H9 (cell line): ENCODE data around the gene DGKB. TPM values are rescaled to one million over a fixed set of nuclear protein-coding genes. Genes with fewer than 3 reads are reported as not detected.

ENCODE experiments used
- DNase-seq: peaks from one replicate; pipeline ENCODE4 v3.0.0-alpha.2; 2017
- H2AFZ ChIP-seq: one replicate; pipeline ENCODE4 v1.6.1; 2013; ENCODE audit warnings: mild to moderate bottlenecking, low read length, control low read depth, moderate library complexity
- H2AK5ac ChIP-seq: 2 replicates; pipeline ENCODE4 v1.6.1; 2013; ENCODE audit warnings: low read length, control low read depth, mixed read lengths; ENCODE audit not compliant: insufficient read length
- H2BK120ac ChIP-seq: one replicate; pipeline ENCODE4 v1.6.1; 2013; ENCODE audit warnings: low read depth, mild to moderate bottlenecking, low read length, control low read depth, inconsistent platforms; ENCODE audit not compliant: poor library complexity, severe bottlenecking
- H2BK12ac ChIP-seq: 2 replicates; pipeline ENCODE4 v1.6.1; 2013; ENCODE audit warnings: low read length, control low read depth, mixed read lengths, low read depth; ENCODE audit not compliant: insufficient read length
- H2BK15ac ChIP-seq: 2 replicates; pipeline ENCODE4 v1.6.1; 2013; ENCODE audit warnings: low read depth, low read length, control low read depth
- H2BK20ac ChIP-seq: one replicate; pipeline ENCODE4 v1.6.1; 2013; ENCODE audit warnings: low read depth, mild to moderate bottlenecking, low read length, control low read depth, inconsistent platforms; ENCODE audit not compliant: poor library complexity, severe bottlenecking
- H2BK5ac ChIP-seq: 2 replicates; pipeline ENCODE4 v1.6.1; 2013; ENCODE audit warnings: low read length, control low read depth, mixed read lengths; ENCODE audit not compliant: insufficient read length
- H3K14ac ChIP-seq: 2 replicates; pipeline ENCODE4 v1.6.1; 2013; ENCODE audit warnings: low read length, control low read depth; ENCODE audit not compliant: insufficient read depth
- H3K18ac ChIP-seq: 2 replicates; pipeline ENCODE4 v1.6.1; 2013; ENCODE audit warnings: low read depth, mild to moderate bottlenecking, mixed read lengths, low read length, control low read depth; ENCODE audit not compliant: insufficient read length
- H3K23ac ChIP-seq: 2 replicates; pipeline ENCODE4 v1.6.1; 2013; ENCODE audit warnings: low read length, control low read depth, mixed read lengths, low read depth; ENCODE audit not compliant: insufficient read length
- H3K23me2 ChIP-seq: 2 replicates; pipeline ENCODE4 v1.6.1; 2013; ENCODE audit warnings: low read depth, mild to moderate bottlenecking, mixed read lengths, low read length, control low read depth; ENCODE audit not compliant: insufficient read length, poor library complexity, severe bottlenecking
- H3K27ac ChIP-seq: 2 replicates; pipeline ENCODE4 v1.5.1; 2013; ENCODE audit warnings: low read length, control low read depth, mixed read lengths, low read depth; ENCODE audit not compliant: insufficient read length
- H3K27me3 ChIP-seq: 2 replicates; pipeline ENCODE4 v1.6.1; 2013; ENCODE audit warnings: low read length, control low read depth, inconsistent platforms; ENCODE audit not compliant: insufficient read depth
- H3K4ac ChIP-seq: 2 replicates; pipeline ENCODE4 v1.6.1; 2013; ENCODE audit warnings: low read depth, mild to moderate bottlenecking, control low read depth, inconsistent platforms, low read length, moderate library complexity
- H3K4me1 ChIP-seq: 2 replicates; pipeline ENCODE4 v1.6.1; 2013; ENCODE audit warnings: low read length, control low read depth, inconsistent platforms; ENCODE audit not compliant: insufficient read depth
- H3K4me2 ChIP-seq: 2 replicates; pipeline ENCODE4 v1.6.1; 2013; ENCODE audit warnings: low read length, control low read depth, mixed read lengths; ENCODE audit not compliant: insufficient read length, insufficient read depth
- H3K56ac ChIP-seq: 2 replicates; pipeline ENCODE4 v1.6.1; 2013; ENCODE audit warnings: low read depth, mild to moderate bottlenecking, mixed read lengths, low read length, control low read depth; ENCODE audit not compliant: insufficient read length
- H3K79me1 ChIP-seq: 2 replicates; pipeline ENCODE4 v1.6.1; 2013; ENCODE audit warnings: low read depth, mild to moderate bottlenecking, moderate library complexity, low read length, control low read depth, inconsistent platforms; ENCODE audit not compliant: insufficient read depth, poor library complexity, severe bottlenecking
- H3K79me2 ChIP-seq: 2 replicates; pipeline ENCODE4 v1.6.1; 2013; ENCODE audit warnings: low read length, control low read depth, inconsistent platforms; ENCODE audit not compliant: insufficient read depth
- H3K9ac ChIP-seq: 2 replicates; pipeline ENCODE4 v1.6.1; 2013; ENCODE audit warnings: low read length, control low read depth, mixed read lengths; ENCODE audit not compliant: insufficient read length; ENCODE audit errors: extremely low read depth
- H3K9me3 ChIP-seq: one replicate; pipeline ENCODE4 v1.6.1; 2013; ENCODE audit warnings: low read depth, low read length, inconsistent platforms; ENCODE audit not compliant: control insufficient read depth
- H3T11ph ChIP-seq: one replicate; pipeline ENCODE4 v1.6.1; 2013; ENCODE audit warnings: mild to moderate bottlenecking, low read length, control low read depth, inconsistent platforms
- H4K20me1 ChIP-seq: one replicate; pipeline ENCODE4 v1.6.1; 2013; ENCODE audit not compliant: control insufficient read depth, insufficient read length, insufficient read depth
- H4K5ac ChIP-seq: 2 replicates; pipeline ENCODE4 v1.6.1; 2013; ENCODE audit warnings: low read depth, mild to moderate bottlenecking, mixed read lengths, low read length, control low read depth; ENCODE audit not compliant: insufficient read length
- H4K8ac ChIP-seq: replicated peaks from 2 replicates; pipeline ENCODE4 v1.6.1; 2013; ENCODE audit warnings: low read length, control low read depth, mixed read lengths, low read depth; ENCODE audit not compliant: insufficient read length
- H4K91ac ChIP-seq: 2 replicates; pipeline ENCODE4 v1.6.1; 2013; ENCODE audit warnings: low read depth, mild to moderate bottlenecking, moderate library complexity, mixed read lengths, low read length, control low read depth; ENCODE audit not compliant: insufficient read length
- H3K27ac Mint-ChIP-seq, 3 experiments: 2 replicates in 2 of 3; 3 replicates in 1 of 3; pipeline ENCODE4 v1.8.0; 2020 to 2021; ENCODE audit warnings: mixed read lengths in 3 of 3, mild to moderate bottlenecking in 1 of 3, moderate library complexity in 1 of 3
- H3K27me3 Mint-ChIP-seq: 2 replicates; pipeline ENCODE4 v1.8.0; 2021; ENCODE audit warnings: low read depth, mild to moderate bottlenecking, moderate library complexity, mixed read lengths
- H3K36me3 Mint-ChIP-seq, 3 experiments: 2 replicates in 2 of 3; 3 replicates in 1 of 3; pipeline ENCODE4 v1.8.0; 2020 to 2021; ENCODE audit warnings: low read depth in 3 of 3, mixed read lengths in 3 of 3; ENCODE audit not compliant: insufficient read depth in 1 of 3
- H3K4me1 Mint-ChIP-seq, 2 experiments: 2 replicates each; pipeline ENCODE4 v1.8.0; 2020; ENCODE audit warnings: mixed read lengths in 2 of 2
- H3K4me3 Mint-ChIP-seq, 2 experiments: 2 replicates in 1 of 2; 3 replicates in 1 of 2; pipeline ENCODE4 v1.8.0; 2020 to 2021; ENCODE audit warnings: mild to moderate bottlenecking in 2 of 2, mixed read lengths in 2 of 2, moderate library complexity in 1 of 2
- H3K9me3 Mint-ChIP-seq, 2 experiments: 2 replicates in 1 of 2; 3 replicates in 1 of 2; pipeline ENCODE4 v1.8.0; 2020; ENCODE audit warnings: mild to moderate bottlenecking in 2 of 2, mixed read lengths in 2 of 2, moderate library complexity in 1 of 2
- WGBS: extraction: QIAGEN DNeasy Blood & Tissue Kit; methylation state at CpG from one replicate; pipeline ENCODE4 v1.1.7; 2013; ENCODE audit warnings: missing lambda C conversion rate, low lambda C conversion rate, mixed read lengths; ENCODE audit not compliant: insufficient read length; ENCODE audit errors: extremely low coverage; 5-methylcytosine and 5-hydroxymethylcytosine counted together
- total RNA-seq: library from RNA; stranded (reverse); gene quantifications from 2 replicates; pipeline ENCODE4 v1.2.1, GENCODE V29; 2021
- TF ChIP-seq, protein P1 (sequence below): fragments of 200-600 bp; sonication (generic); conservative IDR thresholded peaks from 3 replicates; pipeline ENCODE4 v1.8.0; 2021; ENCODE audit warnings: antibody characterized with exemption, mild to moderate bottlenecking

DGKB gene
- total RNA-seq, 1 experiment from 2014 or later, result 0.26 TPM

GRCh38 chr7:14850039-14850438, 52.5 kb downstream of the DGKB start:
- H4K8ac ChIP-seq, result no peak overlapping the region
- no peaks in the 10 kb centered on the region for H3K23me2 ChIP-seq
- no peaks in the 10 kb centered on the region for H3K9me3 ChIP-seq
- no peak overlapping the region for H3K4ac ChIP-seq
- no peak overlapping the region for H2AFZ ChIP-seq
- no peaks in the 10 kb centered on the region for H3K79me2 ChIP-seq
- no peak overlapping the region for H2BK12ac ChIP-seq
- H3K4me1 ChIP-seq, result peaks cover 4% of the 10 kb centered on the region
- no peak overlapping the region for H4K5ac ChIP-seq
- H3K23ac ChIP-seq, result no peak overlapping the region
- H4K91ac ChIP-seq, result no peak overlapping the region
- H3T11ph ChIP-seq, result no peak overlapping the region
- H3K9ac ChIP-seq, result no peak overlapping the region
- no peak overlapping the region for H2BK5ac ChIP-seq
- H3K4me2 ChIP-seq, result no peak overlapping the region
- H3K27me3 Mint-ChIP-seq, result no peaks in the 10 kb centered on the region
- H2BK120ac ChIP-seq, result no peak overlapping the region
- H2BK20ac ChIP-seq, result no peak overlapping the region
- no peak overlapping the region for H2AK5ac ChIP-seq
- H3K4me1 Mint-ChIP-seq, result peaks cover 15% of the 10 kb centered on the region in 2 experiments
- H3K36me3 Mint-ChIP-seq, result peaks cover 2 to 8% (median 6%) of the 10 kb centered on the region in 3 experiments; a peak in 5 of 7 replicates
- H3K56ac ChIP-seq, result no peak overlapping the region
- no peak for DNase-seq
- H3K27ac ChIP-seq, result no peak overlapping the region
- no peaks in the 10 kb centered on the region for H3K79me1 ChIP-seq
- peaks cover 8 to 12% of the 10 kb centered on the region in 2 experiments for H3K9me3 Mint-ChIP-seq
- H3K14ac ChIP-seq, result no peak overlapping the region
- H3K27ac Mint-ChIP-seq, result no peak overlapping the region
- WGBS, result 83% methylated on average over 2 of the region's 2 CpGs
- no peak overlapping the region for H3K4me3 Mint-ChIP-seq
- no peak overlapping the region for H3K18ac ChIP-seq
- no peak overlapping the region for H2BK15ac ChIP-seq
- no peaks in the 10 kb centered on the region for H4K20me1 ChIP-seq
- no peaks in the 10 kb centered on the region for H3K27me3 ChIP-seq
- TF ChIP-seq, protein P1, sequence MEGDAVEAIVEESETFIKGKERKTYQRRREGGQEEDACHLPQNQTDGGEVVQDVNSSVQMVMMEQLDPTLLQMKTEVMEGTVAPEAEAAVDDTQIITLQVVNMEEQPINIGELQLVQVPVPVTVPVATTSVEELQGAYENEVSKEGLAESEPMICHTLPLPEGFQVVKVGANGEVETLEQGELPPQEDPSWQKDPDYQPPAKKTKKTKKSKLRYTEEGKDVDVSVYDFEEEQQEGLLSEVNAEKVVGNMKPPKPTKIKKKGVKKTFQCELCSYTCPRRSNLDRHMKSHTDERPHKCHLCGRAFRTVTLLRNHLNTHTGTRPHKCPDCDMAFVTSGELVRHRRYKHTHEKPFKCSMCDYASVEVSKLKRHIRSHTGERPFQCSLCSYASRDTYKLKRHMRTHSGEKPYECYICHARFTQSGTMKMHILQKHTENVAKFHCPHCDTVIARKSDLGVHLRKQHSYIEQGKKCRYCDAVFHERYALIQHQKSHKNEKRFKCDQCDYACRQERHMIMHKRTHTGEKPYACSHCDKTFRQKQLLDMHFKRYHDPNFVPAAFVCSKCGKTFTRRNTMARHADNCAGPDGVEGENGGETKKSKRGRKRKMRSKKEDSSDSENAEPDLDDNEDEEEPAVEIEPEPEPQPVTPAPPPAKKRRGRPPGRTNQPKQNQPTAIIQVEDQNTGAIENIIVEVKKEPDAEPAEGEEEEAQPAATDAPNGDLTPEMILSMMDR, result no peak
